ENCODE results near the gene ZBTB16.

Gene ZBTB16

GRCh38 chr11:114283422-114283821 is 223.9 kb downstream of the ZBTB16 start:
- no peak for TF ChIP-seq ZFX (IDR thresholded peaks at IDR 0.05; ENCODE audit: borderline replicate concordance)
- H3K27ac ChIP-seq: no peak overlapping the region

- TF ChIP-seq CTCF (IDR thresholded peaks at IDR 0.05) (no peak), ZFX (IDR thresholded peaks at IDR 0.05; ENCODE audit: borderline replicate concordance) (no peak)
- no peak overlapping the region for H3K27ac ChIP-seq
Measured at GRCh38 chr11:114284021-114284420, 224.5 kb downstream of the ZBTB16 start.

- TF ChIP-seq ZFX (IDR thresholded peaks at IDR 0.05; ENCODE audit: borderline replicate concordance) (no peak), CTCF (IDR thresholded peaks at IDR 0.05) (no peak)
- no peak overlapping the region for H3K27ac ChIP-seq
Measured at GRCh38 chr11:114284914-114285313, 225.4 kb downstream of the ZBTB16 start.

- H3K27ac ChIP-seq: no peak overlapping the region
- no peak for TF ChIP-seq CTCF (IDR thresholded peaks at IDR 0.05)
- no peak for TF ChIP-seq ZFX (IDR thresholded peaks at IDR 0.05; ENCODE audit: borderline replicate concordance)
Measured at GRCh38 chr11:114285599-114285998, 226.1 kb downstream of the ZBTB16 start.

- TF ChIP-seq ZFX (IDR thresholded peaks at IDR 0.05; ENCODE audit: borderline replicate concordance) (no peak), CTCF (IDR thresholded peaks at IDR 0.05) (no peak)
- no peak overlapping the region for H3K27ac ChIP-seq
Measured at GRCh38 chr11:114286229-114286628, 226.7 kb downstream of the ZBTB16 start.

GRCh38 chr11:114287154-114287553 is 227.6 kb downstream of the ZBTB16 start:
- TF ChIP-seq CTCF (IDR thresholded peaks at IDR 0.05) (no peak), ZFX (IDR thresholded peaks at IDR 0.05; ENCODE audit: borderline replicate concordance) (no peak)
- no peak overlapping the region for H3K27ac ChIP-seq

GRCh38 chr11:114288136-114288535 is 228.6 kb downstream of the ZBTB16 start:
- no peak overlapping the region for H3K27ac ChIP-seq
- TF ChIP-seq ZFX (IDR thresholded peaks at IDR 0.05; ENCODE audit: borderline replicate concordance): no peak
- TF ChIP-seq CTCF (IDR thresholded peaks at IDR 0.05): no peak

GRCh38 chr11:114289779-114290178 is 230.3 kb downstream of the ZBTB16 start:
- no peak overlapping the region for H3K27ac ChIP-seq
- no peak for TF ChIP-seq CTCF (IDR thresholded peaks at IDR 0.05)
- no peak for TF ChIP-seq ZFX (IDR thresholded peaks at IDR 0.05; ENCODE audit: borderline replicate concordance)
